Kidney (tissue), 14 donors: ENCODE results near the gene C12orf76. TPM values are rescaled to one million over a fixed set of nuclear protein-coding genes. Genes with fewer than 3 reads are reported as not detected.

Experiments
- DNase-seq, 5 donors: peaks; one replicate each; pipeline ENCODE4 v3.0.0-alpha.2; 2013 to 2020
- FAIRE-seq: peaks from 2 replicates; lab custom pipeline; 2012; peaks lifted over from hg19 to GRCh38; lab: Jason Lieb, UNC
- H3K27ac ChIP-seq, 2 donors: one replicate each; pipeline ENCODE4 v1.7.0; 2013; ENCODE audit warnings: low read depth in 2 of 2, low read length in 2 of 2, inconsistent platforms in 1 of 2
- H3K27me3 ChIP-seq: one replicate; pipeline ENCODE4 v1.7.1; 2013; ENCODE audit warnings: low read length, inconsistent platforms; ENCODE audit not compliant: control insufficient read depth, insufficient read depth
- H3K36me3 ChIP-seq, 3 donors: one replicate each; pipeline versions ENCODE4 v1.7.0 to v1.7.1; 2013; ENCODE audit warnings: low read length in 3 of 3, control low read depth in 1 of 3, inconsistent platforms in 1 of 3; ENCODE audit not compliant: insufficient read depth in 3 of 3, control insufficient read depth in 2 of 3
- H3K4me1 ChIP-seq, 3 donors: one replicate each; pipeline versions ENCODE4 v1.7.0 to v1.7.1; 2013; ENCODE audit warnings: low read length in 3 of 3, inconsistent platforms in 1 of 3, low read depth in 1 of 3; ENCODE audit not compliant: control insufficient read depth in 2 of 3, insufficient read depth in 2 of 3
- H3K4me3 ChIP-seq, 3 donors: one replicate each; pipeline versions ENCODE4 v1.7.0 to v1.8.1; 2013; ENCODE audit warnings: low read length in 3 of 3, control low read depth in 1 of 3, inconsistent platforms in 1 of 3
- H3K9ac ChIP-seq, 3 donors: one replicate each; pipeline versions ENCODE4 v1.7.0 to v1.7.1; 2013; ENCODE audit warnings: low read length in 3 of 3, control low read depth in 1 of 3, inconsistent platforms in 1 of 3
- H3K9me3 ChIP-seq, 3 donors: one replicate each; pipeline versions ENCODE4 v1.7.0 to v1.7.1; 2013; ENCODE audit warnings: low read length in 3 of 3, control low read depth in 1 of 3, inconsistent platforms in 1 of 3; ENCODE audit not compliant: control insufficient read depth in 2 of 3, insufficient read depth in 1 of 3
- CTCF ChIP-seq: IDR thresholded peaks from 3 replicates; pipeline ENCODE4 v1.5.1; 2012; ENCODE audit warnings: mild to moderate bottlenecking, moderate library complexity, borderline replicate concordance; ENCODE audit not compliant: insufficient read depth; ENCODE audit errors: extremely low read depth
- intact Hi-C: fragments of 100-400 bp; cut with DNase I; formaldehyde crosslinking; loops from one replicate; pipeline ENCODE4 v1.11.1; 2022
- polyA plus RNA-seq: library from polyadenylated mRNA; stranded (reverse); fragments of 350-450 nt; fragmentation: Illumina TruSeq; extraction: RNeasy Lipid Tissue Mini Kit (QIAGEN cat#74804); gene quantifications from one replicate; pipeline ENCODE4 v1.2.3, GENCODE V29; 2014; ENCODE audit warnings: low read depth, low replicate concordance; ENCODE audit not compliant: insufficient read depth
- total RNA-seq: library from RNA; stranded (reverse); fragmentation: NEBNext Ultra II Directional; extraction: Animal tissue kit (Norgen Biotek cat#: 25700); gene quantifications from one replicate; pipeline ENCODE4 v1.2.1, GENCODE V29; 2021
- donor health status: control.
- donor health status: control.
- donor health status: control.
- donor health status: control.
- donor health status: control.
- donor health status: DM: yes; HTN: yes; CAD: no.
- donor health status: Normal renal cell carcinoma (clear cell type).

The C12orf76 gene
- total and polyA plus RNA-seq, 2 donors from 2014 or later = 14.6 to 15.8 TPM

GRCh38 chr12:110084314-110085015 is 36.1 kb upstream of the C12orf76 start:
- H3K9me3 ChIP-seq = no peaks in the 10 kb centered on the region
- no peak for TF ChIP-seq CTCF
- H3K4me1 ChIP-seq = no peaks in the 10 kb centered on the region
- DNase-seq (no peak), FAIRE-seq (no peak)
- no peak overlapping the region for H3K4me3 ChIP-seq
- no peaks in the 10 kb centered on the region for H3K27me3 ChIP-seq
- intact Hi-C loops = no loop called here
- H3K9ac ChIP-seq = no peak overlapping the region
- H3K36me3 ChIP-seq = no peaks in the 10 kb centered on the region
- H3K27ac ChIP-seq = no peak overlapping the region

- Histone ChIP-seq H3K9me3 (no peaks in the 10 kb centered on the region), H3K27ac (no peak overlapping the region), H3K9ac (no peak overlapping the region), H3K36me3 (no peaks in the 10 kb centered on the region), H3K27me3 (no peaks in the 10 kb centered on the region), H3K4me3 (no peak overlapping the region), H3K4me1 (no peaks in the 10 kb centered on the region)
- no peak for TF ChIP-seq CTCF
- intact Hi-C loops = no loop called here
- DNase-seq (no peak), FAIRE-seq (no peak)
Observed at GRCh38 chr12:110080410-110080809, 32.1 kb upstream of the C12orf76 start.

- FAIRE-seq = no peak
- no peaks in the 10 kb centered on the region for H3K36me3 ChIP-seq
- intact Hi-C loops = no loop called here
- H3K27me3 ChIP-seq = no peaks in the 10 kb centered on the region
- H3K4me3 ChIP-seq = no peak overlapping the region
- peak overlapping the region; percentile 34 to 51 for H3K27ac ChIP-seq
- DNase-seq = peak in 2 of 5 donors; percentile 23 to 77
- TF ChIP-seq CTCF = no peak
- H3K9ac ChIP-seq = no peak overlapping the region
- no peaks in the 10 kb centered on the region for H3K4me1 ChIP-seq
- H3K9me3 ChIP-seq = no peaks in the 10 kb centered on the region
Observed at GRCh38 chr12:110079477-110080400, 31.4 kb upstream of the C12orf76 start.
